ENCODE data around the gene SCUBE2. TPM values are rescaled to one million over a fixed set of nuclear protein-coding genes. Genes with fewer than 3 reads are reported as not detected.

The SCUBE2 gene
- total RNA-seq, 1 donor from 2014 or later, result 36.3 TPM

- Histone ChIP-seq H3K4me1 (peaks cover 21% of the 10 kb centered on the region), H3K9me3 (no peaks in the 10 kb centered on the region), H3K36me3 (no peaks in the 10 kb centered on the region), H3K27ac (no peak overlapping the region), H3K4me3 (no peak overlapping the region), H3K27me3 (no peaks in the 10 kb centered on the region)
- intact Hi-C loops (cut with DNase I), result no loop called here
- TF ChIP-seq POLR2A (IDR thresholded peaks at IDR 0.05) (no peak), POLR2AphosphoS5 (IDR thresholded peaks at IDR 0.05; ENCODE audit: insufficient read depth in 1 of 2, low read depth in 1 of 2) (no peak)
- TF ChIP-seq, protein P1, sequence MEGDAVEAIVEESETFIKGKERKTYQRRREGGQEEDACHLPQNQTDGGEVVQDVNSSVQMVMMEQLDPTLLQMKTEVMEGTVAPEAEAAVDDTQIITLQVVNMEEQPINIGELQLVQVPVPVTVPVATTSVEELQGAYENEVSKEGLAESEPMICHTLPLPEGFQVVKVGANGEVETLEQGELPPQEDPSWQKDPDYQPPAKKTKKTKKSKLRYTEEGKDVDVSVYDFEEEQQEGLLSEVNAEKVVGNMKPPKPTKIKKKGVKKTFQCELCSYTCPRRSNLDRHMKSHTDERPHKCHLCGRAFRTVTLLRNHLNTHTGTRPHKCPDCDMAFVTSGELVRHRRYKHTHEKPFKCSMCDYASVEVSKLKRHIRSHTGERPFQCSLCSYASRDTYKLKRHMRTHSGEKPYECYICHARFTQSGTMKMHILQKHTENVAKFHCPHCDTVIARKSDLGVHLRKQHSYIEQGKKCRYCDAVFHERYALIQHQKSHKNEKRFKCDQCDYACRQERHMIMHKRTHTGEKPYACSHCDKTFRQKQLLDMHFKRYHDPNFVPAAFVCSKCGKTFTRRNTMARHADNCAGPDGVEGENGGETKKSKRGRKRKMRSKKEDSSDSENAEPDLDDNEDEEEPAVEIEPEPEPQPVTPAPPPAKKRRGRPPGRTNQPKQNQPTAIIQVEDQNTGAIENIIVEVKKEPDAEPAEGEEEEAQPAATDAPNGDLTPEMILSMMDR (IDR thresholded peaks at IDR 0.05), result no peak
- DNase-seq (ENCODE audit: extremely low spot score in 2 of 2), result no peak
Observed at GRCh38 chr11:9008011-9008550, 83.3 kb downstream of the SCUBE2 start.

DNA sequence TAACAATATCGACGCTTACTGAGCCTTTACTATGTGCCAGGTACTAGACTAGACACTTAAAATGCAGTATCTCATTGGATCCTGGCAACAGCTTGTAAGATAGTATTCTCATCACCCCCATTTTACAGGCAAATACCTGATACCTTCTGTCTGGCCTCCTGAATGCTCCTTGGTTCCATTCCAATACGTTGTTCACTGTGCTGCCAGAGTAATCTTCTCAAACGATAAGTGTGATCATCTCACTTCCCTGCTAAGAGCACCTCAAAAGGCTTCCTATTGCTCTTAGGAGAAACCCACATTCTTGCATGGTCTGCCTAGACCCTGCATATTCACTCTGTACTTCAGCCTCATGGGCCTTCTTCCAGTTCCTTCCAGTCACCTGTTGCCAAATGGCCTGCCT is 86.3 kb downstream of the SCUBE2 start:
- peaks cover 25% of the 10 kb centered on the region for H3K4me1 ChIP-seq
- DNase-seq (ENCODE audit: extremely low spot score in 2 of 2), result no peak
- no peak overlapping the region for H3K27ac ChIP-seq
- no peak overlapping the region for H3K4me3 ChIP-seq
- intact Hi-C loops (cut with DNase I), result no loop called here
- H3K27me3 ChIP-seq, result no peaks in the 10 kb centered on the region
- H3K9me3 ChIP-seq, result no peaks in the 10 kb centered on the region
- no peaks in the 10 kb centered on the region for H3K36me3 ChIP-seq
- TF ChIP-seq, protein P1 (IDR thresholded peaks at IDR 0.05), result no peak
- TF ChIP-seq POLR2AphosphoS5 (IDR thresholded peaks at IDR 0.05; ENCODE audit: insufficient read depth in 1 of 2, low read depth in 1 of 2), result no peak
- TF ChIP-seq POLR2A (IDR thresholded peaks at IDR 0.05), result no peak

DNA sequence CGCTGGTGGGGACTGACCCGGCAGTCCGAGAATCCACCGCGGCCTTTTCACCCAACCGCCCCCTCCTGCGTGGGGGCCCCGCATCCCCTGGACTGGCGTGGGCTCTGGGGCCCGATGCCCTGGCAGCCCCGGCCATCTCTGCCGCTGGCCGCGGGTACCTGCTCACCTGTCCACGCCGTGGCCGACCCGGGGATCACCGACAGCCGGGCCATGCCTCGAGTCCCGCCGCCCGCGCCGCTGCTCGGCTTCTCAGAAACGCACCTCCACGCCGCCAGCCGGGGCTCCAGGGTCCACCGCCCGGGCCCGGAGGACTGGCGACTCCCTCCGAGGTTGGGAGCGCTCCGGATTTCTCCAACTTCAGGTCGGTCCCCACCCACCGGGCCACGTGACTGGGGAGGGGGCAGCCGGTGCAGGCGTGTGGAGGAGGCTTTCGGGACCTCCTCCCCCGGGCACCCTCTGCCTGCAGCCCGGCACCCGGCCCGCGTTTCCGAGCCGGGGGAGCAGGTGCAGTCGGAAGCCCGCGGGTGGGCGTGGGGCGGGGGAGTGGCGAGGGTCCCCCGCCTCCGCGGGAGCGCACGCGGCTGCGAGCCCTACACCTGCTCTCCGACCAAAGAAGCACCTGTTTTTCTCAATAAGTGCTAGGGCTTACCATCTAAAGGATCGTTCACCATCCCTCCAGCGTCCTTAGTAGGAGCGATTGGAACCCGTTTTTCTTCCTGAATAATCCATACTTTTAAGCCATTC is 87.0 kb downstream of the SCUBE2 start:
- no peak overlapping the region for H3K27ac ChIP-seq
- H3K4me3 ChIP-seq, result peak overlapping the region; percentile 48 to 51
- H3K9me3 ChIP-seq, result no peaks in the 10 kb centered on the region
- TF ChIP-seq, protein P1 (IDR thresholded peaks at IDR 0.05), result no peak
- no peak for TF ChIP-seq POLR2AphosphoS5 (IDR thresholded peaks at IDR 0.05; ENCODE audit: insufficient read depth in 1 of 2, low read depth in 1 of 2)
- no peak for TF ChIP-seq POLR2A (IDR thresholded peaks at IDR 0.05)
- peaks cover 25% of the 10 kb centered on the region for H3K4me1 ChIP-seq
- no peaks in the 10 kb centered on the region for H3K36me3 ChIP-seq
- DNase-seq (ENCODE audit: extremely low spot score in 2 of 2), result no peak
- H3K27me3 ChIP-seq, result no peaks in the 10 kb centered on the region
- intact Hi-C loops (cut with DNase I), result no loop called here

DNA sequence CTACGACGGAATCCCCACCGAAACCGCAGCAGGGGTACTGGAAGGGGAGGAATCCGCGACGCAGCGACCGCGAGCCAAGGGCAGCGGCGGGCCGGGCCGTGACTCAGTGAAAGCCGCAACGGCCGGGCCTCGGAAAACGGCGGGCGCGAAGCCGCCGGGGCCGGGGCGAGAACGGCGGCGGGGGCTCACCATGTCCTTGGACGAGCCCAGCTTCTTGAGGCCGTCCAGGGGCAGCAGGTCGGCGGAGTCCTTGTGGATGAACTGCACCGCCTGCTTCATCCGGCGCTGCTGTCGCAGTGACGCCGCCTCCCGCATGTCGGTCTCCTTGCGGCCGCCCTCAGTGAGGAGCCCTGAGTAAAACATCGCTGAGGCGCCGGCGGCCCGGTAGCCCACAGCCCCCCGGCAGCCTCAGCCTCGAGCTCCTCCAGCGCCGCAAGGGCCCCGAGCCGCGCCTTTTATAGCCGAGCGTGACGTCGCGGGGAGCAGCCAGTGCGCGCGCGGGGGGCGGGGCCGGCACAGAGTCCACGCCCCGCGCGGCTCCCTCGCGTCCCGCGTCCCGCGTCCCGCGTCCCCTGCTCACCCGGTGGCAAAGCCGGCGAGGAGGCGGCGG is 87.7 kb downstream of the SCUBE2 start, which contains the start of gene NRIP3:
Gene NRIP3, minus strand, starts transcription at position 429 of the 610 bp plus-strand sequence. Its CDS starts 66 bp downstream, at position 363.
- Histone ChIP-seq H3K27ac (no peak within 1 kb of the TSS), H3K36me3 (no peaks in the 10 kb centered on the region), H3K4me1 (peaks cover 25% of the 10 kb centered on the region), H3K27me3 (no peaks in the 10 kb centered on the region), H3K4me3 (peak within 1 kb of the TSS; percentile 48 to 51), H3K9me3 (no peaks in the 10 kb centered on the region)
- intact Hi-C loops (cut with DNase I), result no loop called here
- TF ChIP-seq POLR2AphosphoS5 (IDR thresholded peaks at IDR 0.05; ENCODE audit: insufficient read depth in 1 of 2, low read depth in 1 of 2) (peak in 1 of 2 donors; percentile 63), POLR2A (IDR thresholded peaks at IDR 0.05) (no peak)
- DNase-seq (ENCODE audit: extremely low spot score in 2 of 2), result no peak

GRCh38 chr11:9002920-9003572 is 88.4 kb downstream of the SCUBE2 start:
- H3K9me3 ChIP-seq, result no peaks in the 10 kb centered on the region
- intact Hi-C loops (cut with DNase I), result no loop called here
- TF ChIP-seq, protein P1 (IDR thresholded peaks at IDR 0.05), result no peak
- TF ChIP-seq POLR2AphosphoS5 (IDR thresholded peaks at IDR 0.05; ENCODE audit: insufficient read depth in 1 of 2, low read depth in 1 of 2) (no peak), POLR2A (IDR thresholded peaks at IDR 0.05) (no peak)
- H3K4me1 ChIP-seq, result peaks cover 25% of the 10 kb centered on the region
- peak overlapping the region; percentile 48 to 51 for H3K4me3 ChIP-seq
- H3K27me3 ChIP-seq, result no peaks in the 10 kb centered on the region
- DNase-seq (ENCODE audit: extremely low spot score in 2 of 2), result no peak
- H3K27ac ChIP-seq, result no peak overlapping the region
- no peaks in the 10 kb centered on the region for H3K36me3 ChIP-seq

All from vagina (tissue), 2 donors.